GM18520 (cell line): Measurements from ENCODE around the gene GLCCI1.

Experiments
- ATAC-seq: cut with Tn5 transposase; IDR thresholded peaks from one replicate; pipeline ENCODE4 v1.9.1; 2021; ENCODE audit not compliant: unreplicated experiment

The GLCCI1 gene

GRCh38 chr7:7968544-7969305 lies at the start of gene GLCCI1:
GLCCI1 (plus strand) TSS chr7:7968796; CDS start chr7:7969351, 555 bp downstream.
- peak; percentile 68 for ATAC-seq

GRCh38 chr7:7919449-7919945 lies 49.1 kb upstream of the GLCCI1 start:
- peak; percentile 15 for ATAC-seq

GRCh38 chr7:7920056-7920455 lies 48.5 kb upstream of the GLCCI1 start:
- ATAC-seq = no peak

GRCh38 chr7:7920481-7920880 lies 48.1 kb upstream of the GLCCI1 start:
- peak; percentile 87 for ATAC-seq

- no peak for ATAC-seq
These were observed 46.8 kb upstream of the GLCCI1 start for GRCh38 chr7:7921830-7922229.

GRCh38 chr7:7922684-7923385 lies 45.8 kb upstream of the GLCCI1 start:
- no peak for ATAC-seq

GRCh38 chr7:7923818-7924217 lies 44.8 kb upstream of the GLCCI1 start:
- no peak for ATAC-seq

- no peak for ATAC-seq
These were observed 44.3 kb upstream of the GLCCI1 start for GRCh38 chr7:7924303-7924702.

GRCh38 chr7:7931626-7932025 lies 37.0 kb upstream of the GLCCI1 start:
- no peak for ATAC-seq

- ATAC-seq = no peak
These were observed 36.0 kb upstream of the GLCCI1 start for GRCh38 chr7:7932553-7932952.

GRCh38 chr7:7933915-7934526 lies 34.6 kb upstream of the GLCCI1 start:
- no peak for ATAC-seq

- ATAC-seq = no peak
These were observed 33.7 kb upstream of the GLCCI1 start for GRCh38 chr7:7934945-7935344.

- ATAC-seq = no peak
These were observed 30.1 kb upstream of the GLCCI1 start for GRCh38 chr7:7938471-7938870.

GRCh38 chr7:7943951-7944350 lies 24.6 kb upstream of the GLCCI1 start:
- ATAC-seq = no peak

GRCh38 chr7:7944619-7945282 lies 23.8 kb upstream of the GLCCI1 start:
- peak; percentile 81 for ATAC-seq

- ATAC-seq = no peak
These were observed 22.1 kb upstream of the GLCCI1 start for GRCh38 chr7:7946486-7946885.

GRCh38 chr7:7948232-7948631 lies 20.4 kb upstream of the GLCCI1 start:
- ATAC-seq = no peak

GRCh38 chr7:7953806-7954205 lies 14.8 kb upstream of the GLCCI1 start:
- ATAC-seq = no peak

- ATAC-seq = no peak
These were observed 12.0 kb upstream of the GLCCI1 start for GRCh38 chr7:7956531-7957128.

GRCh38 chr7:7957513-7957912 lies 11.1 kb upstream of the GLCCI1 start:
- no peak for ATAC-seq
